Stomach (tissue), 9 donors: ENCODE measurements around the gene BEST2. TPM values are rescaled to one million over a fixed set of nuclear protein-coding genes. Genes with fewer than 3 reads are reported as not detected.

ENCODE experiments used
- DNase-seq, 2 donors: peaks; one replicate each; pipeline versions ENCODE4 v3.0.0 to v3.0.0-alpha.2; 2013 to 2019
- H3K27ac ChIP-seq, 5 donors: fragments of 200-600 bp in 4 of 5; sonication (generic) in 4 of 5; one replicate each; pipeline ENCODE4 v1.5.1; 2013 to 2019; ENCODE audit warnings: mild to moderate bottlenecking in 1 of 5, moderate library complexity in 1 of 5
- H3K27me3 ChIP-seq, 3 donors: fragments of 200-600 bp; sonication (generic); one replicate each; pipeline ENCODE4 v1.5.1; 2017 to 2019; ENCODE audit warnings: mixed run types in 1 of 3
- H3K36me3 ChIP-seq, 4 donors: fragments of 200-600 bp; sonication (generic); 1 replicate in 3 of 4; 2 replicates in 1 of 4; pipeline ENCODE4 v1.5.1; 2016 to 2019
- H3K4me1 ChIP-seq, 4 donors: fragments of 200-600 bp; sonication (generic); one replicate each; pipeline ENCODE4 v1.5.1; 2016 to 2019
- H3K4me3 ChIP-seq, 4 donors: fragments of 200-600 bp; sonication (generic) in 3 of 4; one replicate each; pipeline ENCODE4 v1.5.1; 2016 to 2019; ENCODE audit warnings: mild to moderate bottlenecking in 1 of 4
- H3K9me3 ChIP-seq, 4 donors: fragments of 200-600 bp; sonication (generic); one replicate each; pipeline ENCODE4 v1.5.1; 2016 to 2019
- EP300 ChIP-seq: sonication (generic); formaldehyde crosslinking; IDR thresholded peaks from one replicate; pipeline ENCODE4 v1.6.1; 2017; ENCODE audit warnings: antibody characterized with exemption
- POLR2A ChIP-seq, 4 donors: fragments of 450-650 bp; IDR thresholded peaks; one replicate each; pipeline ENCODE4 v1.6.1; 2016; ENCODE audit warnings: antibody characterized with exemption in 4 of 4, control low read depth in 2 of 4, mild to moderate bottlenecking in 1 of 4, moderate library complexity in 1 of 4
- POLR2AphosphoS5 ChIP-seq, 3 donors: sonication (generic); formaldehyde crosslinking; IDR thresholded peaks; one replicate each; pipeline ENCODE4 v1.6.1; 2016; ENCODE audit warnings: antibody characterized with exemption in 3 of 3
- WGBS, 5 donors: extraction: QIAGEN DNeasy Blood & Tissue Kit in 3 of 5; methylation state at CpG; one replicate each; pipeline versions ENCODE4 v1.1.5 to v1.1.7; 2013 to 2018; 5-methylcytosine and 5-hydroxymethylcytosine counted together
- intact Hi-C: fragments of 100-400 bp; cut with DNase I; formaldehyde crosslinking; loops from one replicate; pipeline ENCODE4 v1.15.1; 2023; ENCODE audit warnings: low total_unique reads
- polyA plus RNA-seq, 3 donors: library from polyadenylated mRNA; stranded (reverse); fragments of 200-250 nt; gene quantifications; one replicate each; pipeline ENCODE4 v1.2.3, GENCODE V29; 2013
- total RNA-seq, 5 donors: library from RNA; depleted of rRNA; stranded (reverse); fragments of >200 nt; gene quantifications; one replicate each; pipeline versions ENCODE4 v1.1.0 to v1.2.3, GENCODE V29; 2014 to 2016
- TF ChIP-seq, protein P1 (sequence below), 7 experiments: fragments of 450-650 bp in 4 of 7; fragments of 200-600 bp in 3 of 7; sonication (generic) in 3 of 7; IDR thresholded peaks; one replicate each; pipeline ENCODE4 v1.5.1; 2016 to 2019; ENCODE audit warnings: antibody characterized with exemption in 7 of 7, control low read depth in 2 of 7, mild to moderate bottlenecking in 1 of 7
- donor health status: healthy with polysubstance abuse.
- donor health status: Bipolar disorder and iron deficiency.
- donor health status: healthy.

Gene BEST2
- total and polyA plus RNA-seq, 8 donors: 0.08 to 165 TPM; not detected in 6

DNA sequence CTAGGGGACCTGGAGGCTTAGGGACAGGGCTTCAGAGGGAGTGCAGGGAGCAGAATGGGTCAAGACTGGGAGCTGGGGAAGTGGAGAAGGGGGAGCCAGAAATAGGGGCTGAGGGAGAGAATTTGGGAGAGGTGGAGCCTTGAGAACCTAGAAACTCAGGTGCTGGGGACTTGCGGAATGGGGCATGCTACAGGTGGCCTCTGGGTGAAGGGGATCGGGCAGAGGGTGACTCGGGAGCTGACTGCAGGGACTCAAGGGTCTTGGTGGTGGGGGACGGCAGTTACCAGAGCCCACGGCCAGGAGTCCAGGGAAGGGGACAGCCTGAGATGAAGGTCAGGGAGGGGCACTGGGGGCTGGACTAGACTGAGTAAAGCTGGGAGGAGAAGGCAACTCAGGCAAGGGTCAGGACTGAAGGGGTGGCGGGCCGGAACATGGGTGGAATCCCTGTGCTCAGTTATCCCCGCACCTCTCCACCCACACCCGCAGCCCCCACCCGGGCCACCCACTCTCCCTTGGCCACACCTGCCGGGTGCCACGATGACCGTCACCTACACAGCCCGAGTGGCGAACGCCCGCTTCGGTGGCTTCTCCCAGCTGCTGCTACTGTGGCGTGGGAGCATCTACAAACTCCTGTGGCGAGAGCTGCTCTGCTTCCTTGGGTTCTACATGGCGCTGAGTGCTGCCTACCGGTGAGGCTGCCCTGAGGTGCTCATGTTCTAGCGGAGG lies 628 bp downstream of the BEST2 start:
- H3K36me3 ChIP-seq: peaks cover 10 to 16% (median 12%) of the 10 kb centered on the region in 4 donors
- H3K4me1 ChIP-seq: peaks cover 0 to 13% (median 3%) of the 10 kb centered on the region in 4 donors
- WGBS, 5 donors: 74 to 84% (median 81%) methylated on average over 22 to 23 of the region's 23 CpGs
- H3K27ac ChIP-seq: no peak overlapping the region
- peaks cover 0 to 52% (median 30%) of the 10 kb centered on the region in 3 donors for H3K27me3 ChIP-seq
- no peak overlapping the region for H3K4me3 ChIP-seq
- peaks cover 0 to 8% (median 5%) of the 10 kb centered on the region in 4 donors for H3K9me3 ChIP-seq
- no peak for TF ChIP-seq POLR2AphosphoS5 (IDR thresholded peaks at IDR 0.05)
- no peak for TF ChIP-seq POLR2A (IDR thresholded peaks at IDR 0.05)
- no peak for TF ChIP-seq EP300
- TF ChIP-seq, protein P1, sequence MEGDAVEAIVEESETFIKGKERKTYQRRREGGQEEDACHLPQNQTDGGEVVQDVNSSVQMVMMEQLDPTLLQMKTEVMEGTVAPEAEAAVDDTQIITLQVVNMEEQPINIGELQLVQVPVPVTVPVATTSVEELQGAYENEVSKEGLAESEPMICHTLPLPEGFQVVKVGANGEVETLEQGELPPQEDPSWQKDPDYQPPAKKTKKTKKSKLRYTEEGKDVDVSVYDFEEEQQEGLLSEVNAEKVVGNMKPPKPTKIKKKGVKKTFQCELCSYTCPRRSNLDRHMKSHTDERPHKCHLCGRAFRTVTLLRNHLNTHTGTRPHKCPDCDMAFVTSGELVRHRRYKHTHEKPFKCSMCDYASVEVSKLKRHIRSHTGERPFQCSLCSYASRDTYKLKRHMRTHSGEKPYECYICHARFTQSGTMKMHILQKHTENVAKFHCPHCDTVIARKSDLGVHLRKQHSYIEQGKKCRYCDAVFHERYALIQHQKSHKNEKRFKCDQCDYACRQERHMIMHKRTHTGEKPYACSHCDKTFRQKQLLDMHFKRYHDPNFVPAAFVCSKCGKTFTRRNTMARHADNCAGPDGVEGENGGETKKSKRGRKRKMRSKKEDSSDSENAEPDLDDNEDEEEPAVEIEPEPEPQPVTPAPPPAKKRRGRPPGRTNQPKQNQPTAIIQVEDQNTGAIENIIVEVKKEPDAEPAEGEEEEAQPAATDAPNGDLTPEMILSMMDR (IDR thresholded peaks at IDR 0.05): no peak
- no peak for DNase-seq
- intact Hi-C loops: no loop called here

DNA sequence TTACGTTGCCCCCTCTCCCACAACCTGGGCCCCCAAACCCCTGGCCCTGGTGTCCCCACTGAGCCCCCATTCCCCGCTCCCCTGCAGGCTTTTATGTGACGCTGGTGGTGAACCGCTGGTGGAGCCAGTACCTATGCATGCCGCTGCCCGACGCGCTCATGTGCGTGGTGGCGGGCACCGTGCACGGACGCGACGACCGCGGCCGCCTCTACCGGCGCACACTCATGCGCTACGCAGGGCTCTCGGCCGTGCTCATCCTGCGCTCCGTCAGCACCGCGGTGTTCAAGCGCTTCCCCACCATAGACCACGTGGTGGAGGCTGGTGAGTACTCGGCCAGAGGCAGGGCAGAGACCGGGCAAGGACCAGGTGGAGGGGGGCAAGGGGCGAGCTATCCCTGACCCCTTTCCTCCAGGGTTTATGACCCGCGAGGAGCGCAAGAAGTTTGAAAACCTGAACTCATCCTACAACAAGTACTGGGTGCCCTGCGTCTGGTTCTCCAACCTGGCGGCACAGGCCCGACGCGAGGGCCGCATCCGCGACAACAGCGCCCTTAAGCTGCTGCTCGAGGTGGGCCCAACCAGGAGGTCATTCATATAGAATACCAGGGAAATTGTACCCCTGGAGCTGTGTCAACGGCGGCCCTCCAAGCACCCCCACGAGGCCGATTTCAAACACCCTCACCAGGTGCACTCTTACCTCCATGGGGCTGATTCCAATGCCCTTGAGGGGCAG lies 3.0 kb downstream of the BEST2 start:
- Histone ChIP-seq H3K27me3 (peaks cover 0 to 51% (median 26%) of the 10 kb centered on the region in 3 donors), H3K4me3 (no peak overlapping the region), H3K4me1 (peaks cover 9 to 20% (median 12%) of the 10 kb centered on the region in 4 donors), H3K9me3 (no peaks in the 10 kb centered on the region), H3K36me3 (no peaks in the 10 kb centered on the region), H3K27ac (no peak overlapping the region)
- DNase-seq: no peak
- intact Hi-C loops: no loop called here
- TF ChIP-seq, protein P1 (IDR thresholded peaks at IDR 0.05): no peak
- no peak for TF ChIP-seq POLR2A (IDR thresholded peaks at IDR 0.05)
- no peak for TF ChIP-seq POLR2AphosphoS5 (IDR thresholded peaks at IDR 0.05)
- TF ChIP-seq EP300: no peak
- 67 to 88% (median 70%) methylated on average over 15 to 50 of the region's 50 CpGs for WGBS, 5 donors

DNA sequence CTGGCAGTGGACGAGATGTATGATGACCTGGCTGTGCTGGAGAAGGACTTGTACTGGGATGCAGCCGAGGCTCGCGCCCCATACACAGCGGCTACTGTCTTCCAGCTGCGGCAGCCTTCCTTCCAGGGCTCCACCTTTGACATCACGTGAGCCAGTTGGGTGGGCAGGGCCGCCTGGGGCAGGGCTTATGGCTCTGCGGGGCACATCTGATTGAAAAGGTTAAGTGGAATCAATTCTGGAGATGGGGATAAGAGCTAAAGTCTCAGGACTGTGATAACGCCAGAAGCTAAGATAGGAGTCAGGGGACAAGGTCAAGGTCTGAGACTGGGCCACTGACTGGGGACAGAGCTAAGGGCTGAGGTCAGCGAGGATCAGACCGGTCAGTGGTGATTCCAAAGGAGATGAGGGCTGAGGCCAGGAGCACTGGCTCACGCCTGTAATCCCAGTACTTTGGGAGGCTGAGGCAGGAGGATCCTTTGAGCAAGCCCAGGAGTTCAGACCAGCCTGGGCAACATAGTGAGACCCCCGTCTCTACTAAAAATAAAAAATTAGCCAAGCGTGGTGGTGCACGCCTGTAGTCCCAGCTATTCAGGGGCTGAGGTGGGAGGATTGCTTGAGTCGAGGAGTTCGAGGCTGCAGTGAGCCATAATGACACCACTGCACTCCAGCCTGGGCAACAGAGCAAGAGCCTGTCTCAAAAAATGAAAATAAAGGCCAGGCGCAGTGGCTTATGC lies 4.7 kb downstream of the BEST2 start:
- H3K4me1 ChIP-seq: peaks cover 9 to 13% (median 12%) of the 10 kb centered on the region in 4 donors
- H3K27ac ChIP-seq: no peak overlapping the region
- DNase-seq: no peak
- H3K4me3 ChIP-seq: no peak overlapping the region
- intact Hi-C loops: no loop called here
- H3K27me3 ChIP-seq: peaks cover 0 to 34% (median 12%) of the 10 kb centered on the region in 3 donors
- no peaks in the 10 kb centered on the region for H3K36me3 ChIP-seq
- TF ChIP-seq POLR2A (IDR thresholded peaks at IDR 0.05): no peak
- H3K9me3 ChIP-seq: no peaks in the 10 kb centered on the region
- WGBS, 5 donors: 78 to 83% (median 81%) methylated on average over 15 to 19 of the region's 19 CpGs

DNA sequence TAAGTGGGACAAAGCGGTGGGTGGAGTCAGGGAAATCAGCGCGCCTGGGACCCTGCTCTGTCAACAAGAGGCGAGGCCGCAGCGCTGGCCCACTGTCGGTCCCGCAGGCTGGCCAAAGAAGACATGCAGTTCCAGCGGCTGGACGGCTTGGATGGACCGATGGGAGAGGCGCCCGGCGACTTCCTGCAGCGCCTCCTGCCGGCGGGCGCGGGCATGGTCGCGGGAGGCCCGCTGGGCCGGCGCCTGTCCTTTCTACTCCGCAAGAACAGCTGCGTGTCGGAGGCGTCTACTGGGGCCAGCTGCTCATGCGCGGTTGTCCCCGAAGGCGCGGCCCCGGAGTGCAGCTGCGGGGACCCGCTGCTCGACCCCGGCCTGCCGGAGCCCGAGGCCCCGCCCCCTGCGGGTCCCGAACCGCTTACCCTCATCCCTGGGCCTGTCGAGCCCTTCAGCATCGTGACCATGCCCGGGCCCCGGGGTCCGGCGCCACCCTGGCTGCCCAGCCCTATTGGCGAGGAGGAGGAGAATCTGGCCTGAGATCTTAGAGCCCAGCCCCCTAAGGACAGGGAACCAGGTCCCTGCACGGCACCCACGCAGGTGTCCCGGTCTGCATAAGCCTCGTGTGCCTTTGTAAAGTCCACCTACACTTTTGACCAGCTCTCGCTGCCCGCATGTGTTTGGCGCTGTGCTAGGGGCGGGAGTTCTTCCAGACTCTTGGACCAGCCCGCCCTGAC lies 6.1 kb downstream of the BEST2 start:
- H3K27me3 ChIP-seq: peaks cover 0 to 20% (median 0%) of the 10 kb centered on the region in 3 donors
- intact Hi-C loops: no loop called here
- TF ChIP-seq POLR2A (IDR thresholded peaks at IDR 0.05) (no peak), POLR2AphosphoS5 (IDR thresholded peaks at IDR 0.05) (no peak), EP300 (no peak)
- TF ChIP-seq, protein P1 (IDR thresholded peaks at IDR 0.05): peak in 5 of 7 experiments; percentile 76 to 95 (median 91)
- no peaks in the 10 kb centered on the region for H3K9me3 ChIP-seq
- H3K4me1 ChIP-seq: peaks cover 9 to 13% (median 12%) of the 10 kb centered on the region in 4 donors
- H3K27ac ChIP-seq: peak overlapping the region in 2 of 5 donors; percentile 42 to 52
- H3K36me3 ChIP-seq: peaks cover under 1 to 8% (median 6%) of the 10 kb centered on the region in 4 donors
- peak; percentile 76 to 88 for DNase-seq
- peak overlapping the region; percentile 33 to 44 (median 41) for H3K4me3 ChIP-seq
- 4 to 11% (median 7%) methylated on average over 26 to 60 of the region's 60 CpGs for WGBS, 5 donors
